GM23248 (cell line): ENCODE results near the gene TMC1. TPM values are rescaled to one million over a fixed set of nuclear protein-coding genes. Genes with fewer than 3 reads are reported as not detected.

Experiments used
- DNase-seq: peaks from one replicate; pipeline ENCODE4 v3.0.0-alpha.2; 2015
- H2AFZ ChIP-seq: fragments of 200-600 bp; sonication (generic); 2 replicates; pipeline ENCODE4 v1.6.1; 2016; ENCODE audit warnings: antibody characterized with exemption
- H3F3A ChIP-seq: fragments of 200-600 bp; sonication (generic); 2 replicates; pipeline ENCODE4 v1.6.1; 2016; ENCODE audit warnings: mild to moderate bottlenecking, antibody characterized with exemption, mixed run types; ENCODE audit not compliant: insufficient read depth
- H3K27ac ChIP-seq: fragments of 200-600 bp; sonication (generic); 2 replicates; pipeline ENCODE4 v1.5.1; 2016; ENCODE audit warnings: mild to moderate bottlenecking
- H3K27me3 ChIP-seq: fragments of 200-600 bp; sonication (generic); replicated peaks from 2 replicates; pipeline ENCODE4 v1.6.1; 2016; ENCODE audit warnings: mild to moderate bottlenecking; ENCODE audit not compliant: insufficient read depth
- H3K36me3 ChIP-seq: fragments of 200-600 bp; sonication (generic); 2 replicates; pipeline ENCODE4 v1.6.1; 2016; ENCODE audit warnings: low read depth, mild to moderate bottlenecking
- H3K4me1 ChIP-seq: fragments of 200-600 bp; sonication (generic); 2 replicates; pipeline ENCODE4 v1.6.1; 2016; ENCODE audit warnings: mild to moderate bottlenecking; ENCODE audit not compliant: insufficient read depth
- H3K4me2 ChIP-seq: fragments of 200-600 bp; sonication (generic); one replicate; pipeline ENCODE4 v1.6.1; 2016; ENCODE audit warnings: mild to moderate bottlenecking; ENCODE audit not compliant: unreplicated experiment
- H3K4me3 ChIP-seq: fragments of 200-600 bp; sonication (generic); 2 replicates; pipeline ENCODE4 v1.5.1; 2016; ENCODE audit warnings: mild to moderate bottlenecking
- H3K79me2 ChIP-seq: fragments of 200-600 bp; sonication (generic); 2 replicates; pipeline ENCODE4 v1.6.1; 2016; ENCODE audit warnings: mild to moderate bottlenecking; ENCODE audit not compliant: insufficient read depth
- H3K9ac ChIP-seq: fragments of 200-600 bp; sonication (generic); 2 replicates; pipeline ENCODE4 v1.6.1; 2016; ENCODE audit warnings: mild to moderate bottlenecking
- H3K9me2 ChIP-seq: fragments of 200-600 bp; sonication (generic); 2 replicates; pipeline ENCODE4 v1.6.1; 2016; ENCODE audit warnings: mixed run types, mild to moderate bottlenecking, moderate library complexity; ENCODE audit not compliant: insufficient read depth
- H3K9me3 ChIP-seq: fragments of 200-600 bp; sonication (generic); one replicate; pipeline ENCODE4 v1.6.1; 2017; ENCODE audit warnings: low read depth
- H4K20me1 ChIP-seq: fragments of 200-600 bp; sonication (generic); 2 replicates; pipeline ENCODE4 v1.6.0; 2016; ENCODE audit not compliant: insufficient read depth
- EZH2 ChIP-seq: fragments of 200-600 bp; sonication (generic); IDR thresholded peaks from 2 replicates; pipeline ENCODE4 v1.6.1; 2018; ENCODE audit warnings: antibody characterized with exemption, mild to moderate bottlenecking; ENCODE audit not compliant: insufficient read depth, poor library complexity, severe bottlenecking
- EZH2phosphoT487 ChIP-seq: fragments of 200-600 bp; sonication (generic); IDR thresholded peaks from 2 replicates; pipeline ENCODE4 v1.6.1; 2018; ENCODE audit warnings: antibody characterized with exemption, moderate library complexity, mild to moderate bottlenecking, low read depth; ENCODE audit not compliant: insufficient read depth
- WGBS, 2 experiments: methylation state at CpG; one replicate each; pipeline ENCODE4 v1.1.6; 2015 to 2017; ENCODE audit warnings: low lambda C conversion rate in 2 of 2, low coverage in 1 of 2; ENCODE audit errors: missing lambda C conversion rate in 2 of 2; 5-methylcytosine and 5-hydroxymethylcytosine counted together
- in situ Hi-C: fragments of 300-500 bp; cut with MboI; formaldehyde crosslinking; loops from 2 replicates; pipeline ENCODE4 v1.15.0; 2020
- polyA plus RNA-seq: library from polyadenylated mRNA; unstranded; fragments of >200 nt; fragmentation: Nextera tagmentation; extraction: Ambion mirVana; gene quantifications from 2 replicates; pipeline ENCODE4 v1.2.1, GENCODE V29; 2016
- total RNA-seq: library from RNA; depleted of rRNA; stranded (reverse); fragments of >200 nt; shearing (Covaris generic); gene quantifications from 2 replicates; pipeline ENCODE4 v1.2.3, GENCODE V29; 2014

The TMC1 gene
- total and polyA plus RNA-seq, 2 experiments from 2014 or later, result 0.45 TPM; not detected in 1

DNA sequence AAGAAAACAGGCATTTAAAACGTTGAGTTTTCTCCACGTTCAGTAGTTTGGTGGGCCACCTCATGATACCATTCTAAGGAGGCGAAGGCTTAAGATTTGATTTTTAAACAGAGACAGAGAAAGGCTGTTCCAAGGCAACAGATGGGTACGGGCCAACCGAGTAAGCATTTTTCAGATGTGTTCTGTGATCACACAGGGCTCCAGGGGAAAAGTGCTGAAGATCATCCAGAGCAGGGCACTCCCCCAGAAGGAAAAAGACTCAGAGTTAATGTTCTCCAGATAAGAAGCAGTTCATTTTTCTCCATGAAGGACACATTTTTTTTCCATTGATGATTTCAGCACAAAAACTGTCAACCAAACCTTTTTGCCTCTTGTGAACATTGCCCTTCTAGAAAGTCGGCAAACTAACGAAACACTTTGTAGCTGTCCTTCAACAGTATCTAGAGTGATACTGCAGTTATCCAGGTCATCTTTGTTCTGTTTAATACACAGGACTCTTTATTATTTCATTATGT is 292.7 kb downstream of the TMC1 start:
- no peak overlapping the region for H3K27ac ChIP-seq
- in situ Hi-C loops, result no loop called here
- no peak overlapping the region for H3K4me3 ChIP-seq
- no peak overlapping the region for H3K4me2 ChIP-seq
- H3F3A ChIP-seq, result no peaks in the 10 kb centered on the region
- DNase-seq, result no peak
- no peak overlapping the region for H2AFZ ChIP-seq
- H3K4me1 ChIP-seq, result no peaks in the 10 kb centered on the region
- WGBS, 2 experiments, result 10 to 13% methylated on average over 7 of the region's 7 CpGs
- H3K9me3 ChIP-seq, result no peaks in the 10 kb centered on the region
- H3K9ac ChIP-seq, result no peak overlapping the region
- no peak for TF ChIP-seq EZH2phosphoT487
- TF ChIP-seq EZH2, result no peak
- peaks cover 12% of the 10 kb centered on the region; the same call in 1 of the 2 replicates for H3K27me3 ChIP-seq
- no peaks in the 10 kb centered on the region for H3K79me2 ChIP-seq
- no peaks in the 10 kb centered on the region for H3K9me2 ChIP-seq
- no peaks in the 10 kb centered on the region for H3K36me3 ChIP-seq
- no peaks in the 10 kb centered on the region for H4K20me1 ChIP-seq

DNA sequence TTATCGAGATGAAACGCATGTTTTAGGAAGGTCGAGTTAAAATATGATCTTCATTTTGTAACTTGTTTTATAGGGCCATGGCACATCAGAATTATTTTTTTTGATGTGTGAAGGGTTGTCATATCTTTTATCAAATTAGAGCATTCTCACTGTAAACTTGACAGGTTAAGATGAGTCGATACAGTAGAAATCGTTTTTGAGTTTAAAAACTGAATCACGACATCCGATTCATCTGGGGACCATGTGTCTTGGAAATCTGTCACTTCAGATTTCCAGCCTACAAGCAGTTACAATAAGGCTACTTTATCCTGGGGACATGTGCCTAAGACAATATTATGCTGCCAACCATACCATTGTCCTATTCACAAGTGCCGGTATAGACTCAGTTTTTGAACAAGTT is 295.3 kb downstream of the TMC1 start:
- H3K4me2 ChIP-seq, result no peak overlapping the region
- H3K36me3 ChIP-seq, result no peaks in the 10 kb centered on the region
- TF ChIP-seq EZH2phosphoT487, result no peak
- no peak for TF ChIP-seq EZH2
- H3K27ac ChIP-seq, result no peak overlapping the region
- no peak overlapping the region for H2AFZ ChIP-seq
- no peaks in the 10 kb centered on the region for H3K9me2 ChIP-seq
- H3K79me2 ChIP-seq, result no peaks in the 10 kb centered on the region
- in situ Hi-C loops, result no loop called here
- H3F3A ChIP-seq, result no peaks in the 10 kb centered on the region
- no peaks in the 10 kb centered on the region for H4K20me1 ChIP-seq
- no peak overlapping the region for H3K4me3 ChIP-seq
- H3K9me3 ChIP-seq, result no peaks in the 10 kb centered on the region
- no peak for DNase-seq
- no peak overlapping the region for H3K9ac ChIP-seq
- WGBS, 2 experiments, result 86 to 89% methylated on average over 8 of the region's 8 CpGs
- peaks cover 12% of the 10 kb centered on the region; the same call in 1 of the 2 replicates for H3K27me3 ChIP-seq
- H3K4me1 ChIP-seq, result no peaks in the 10 kb centered on the region

DNA sequence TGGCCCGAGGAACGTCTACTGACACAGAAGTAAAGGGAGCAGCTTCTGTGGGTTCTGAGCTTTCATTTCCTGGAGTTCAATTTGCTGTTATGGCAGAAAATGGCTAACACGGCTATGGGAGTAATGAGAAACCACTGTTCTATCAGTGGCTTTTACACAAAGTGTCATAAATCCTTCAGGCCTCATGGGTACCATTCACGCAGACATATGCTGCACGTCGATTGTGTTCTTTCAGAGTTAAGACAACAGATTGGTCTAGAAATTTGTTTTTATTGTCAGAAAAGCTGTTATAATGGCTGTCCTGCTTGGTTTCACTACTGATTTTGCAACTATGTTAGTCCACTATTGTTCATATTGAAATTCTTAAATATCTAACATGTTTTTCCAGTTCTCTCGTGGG is 296.0 kb downstream of the TMC1 start:
- DNase-seq, result no peak
- H3K9me2 ChIP-seq, result no peaks in the 10 kb centered on the region
- in situ Hi-C loops, result no loop called here
- TF ChIP-seq EZH2phosphoT487 (no peak), EZH2 (no peak)
- no peak overlapping the region for H3K4me3 ChIP-seq
- WGBS, 2 experiments, result 81 to 82% methylated on average over 7 of the region's 7 CpGs
- no peaks in the 10 kb centered on the region for H3K79me2 ChIP-seq
- H2AFZ ChIP-seq, result no peak overlapping the region
- no peaks in the 10 kb centered on the region for H3F3A ChIP-seq
- H3K36me3 ChIP-seq, result no peaks in the 10 kb centered on the region
- no peak overlapping the region for H3K9ac ChIP-seq
- no peaks in the 10 kb centered on the region for H3K4me1 ChIP-seq
- H4K20me1 ChIP-seq, result no peaks in the 10 kb centered on the region
- no peak overlapping the region for H3K27ac ChIP-seq
- H3K27me3 ChIP-seq, result peaks cover 6% of the 10 kb centered on the region; the same call in 1 of the 2 replicates
- no peak overlapping the region for H3K4me2 ChIP-seq
- no peaks in the 10 kb centered on the region for H3K9me3 ChIP-seq

DNA sequence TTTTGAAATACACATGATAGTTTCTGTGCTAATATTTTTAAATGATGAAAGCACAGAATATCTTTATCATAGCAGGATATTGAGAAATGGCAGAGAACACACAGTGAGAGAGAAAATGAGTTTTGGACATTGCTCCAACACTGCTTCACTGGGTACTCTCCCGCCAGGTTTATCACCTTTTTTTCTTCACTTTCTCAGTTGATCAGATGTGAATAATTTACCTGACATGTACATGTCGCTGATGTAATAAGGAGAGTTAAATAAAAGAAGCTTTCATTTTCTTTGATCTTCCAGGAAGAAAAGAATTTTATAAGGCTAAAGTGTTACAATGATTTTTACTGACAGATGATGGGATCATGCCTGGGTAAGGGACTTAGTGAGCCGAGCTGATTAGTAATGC is 297.0 kb downstream of the TMC1 start:
- DNase-seq, result no peak
- in situ Hi-C loops, result no loop called here

More for the DNA sequence above, 297.0 kb downstream of the TMC1 start:
- H3K79me2 ChIP-seq, result no peaks in the 10 kb centered on the region
- H3K9me3 ChIP-seq, result no peaks in the 10 kb centered on the region
- H3F3A ChIP-seq, result no peaks in the 10 kb centered on the region
- no peaks in the 10 kb centered on the region for H3K4me1 ChIP-seq
- no peak overlapping the region for H2AFZ ChIP-seq
- H3K36me3 ChIP-seq, result no peaks in the 10 kb centered on the region
- H3K4me2 ChIP-seq, result no peak overlapping the region
- no peak overlapping the region for H3K4me3 ChIP-seq
- H3K9ac ChIP-seq, result no peak overlapping the region
- 76 to 81% methylated on average over 3 of the region's 3 CpGs for WGBS, 2 experiments
- no peak overlapping the region for H3K27ac ChIP-seq
- H3K27me3 ChIP-seq, result 0 out of 2 replicates have a peak, but pooled peaks cover 3% of the 10 kb centered on the region
- no peaks in the 10 kb centered on the region for H3K9me2 ChIP-seq
- no peaks in the 10 kb centered on the region for H4K20me1 ChIP-seq
- TF ChIP-seq EZH2 (no peak), EZH2phosphoT487 (no peak)
